GM12874 (cell line): ENCODE results near the gene DAND5.

Source experiments
- TF ChIP-seq, protein P1 (sequence below): IDR thresholded peaks from 2 replicates; pipeline ENCODE4 v1.5.1; 2011; ENCODE audit warnings: low read depth, mild to moderate bottlenecking, control low read depth, low read length, moderate library complexity; ENCODE audit not compliant: insufficient read depth

Gene DAND5

DNA sequence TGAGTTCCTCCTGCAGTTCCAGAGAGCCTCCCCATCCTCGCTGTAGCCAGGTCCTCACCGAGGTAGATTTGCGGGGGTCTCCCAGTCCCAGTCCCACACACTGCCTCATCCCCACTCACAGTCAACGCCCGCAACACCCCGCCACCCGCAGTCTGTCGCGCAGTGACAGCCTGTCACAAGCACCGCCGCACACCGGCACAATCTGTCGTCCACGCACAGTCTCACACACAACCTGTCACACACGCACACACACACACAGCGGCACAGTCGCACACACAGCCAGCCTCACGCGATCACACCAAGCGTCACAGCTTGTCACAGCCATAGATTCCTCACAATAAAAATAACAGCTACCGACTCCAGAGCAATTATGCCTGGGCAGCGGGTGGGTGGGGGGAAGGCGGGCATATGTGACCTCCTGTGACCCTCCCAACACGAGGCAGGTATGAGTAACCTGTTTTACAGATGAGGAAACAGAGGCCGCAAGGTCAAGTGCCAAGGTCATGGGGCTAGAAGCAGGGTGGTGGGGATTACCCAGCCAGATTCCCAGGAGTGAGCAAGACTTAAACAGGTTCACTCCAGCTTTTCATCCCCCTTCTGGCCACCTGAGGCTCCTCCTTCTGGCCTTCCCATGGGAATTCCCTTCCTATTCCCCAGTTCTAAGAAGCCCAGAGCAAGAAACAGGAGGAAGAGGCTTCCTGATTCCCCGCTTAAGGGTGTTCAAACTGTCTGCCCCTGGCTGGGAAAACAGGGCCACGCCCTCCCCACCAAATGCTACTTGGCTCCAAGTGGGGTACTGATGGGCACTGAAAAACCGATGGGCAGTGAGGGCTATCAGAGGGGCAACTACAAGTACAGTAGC, 39.8 kb downstream of the DAND5 start:
- TF ChIP-seq, protein P1, sequence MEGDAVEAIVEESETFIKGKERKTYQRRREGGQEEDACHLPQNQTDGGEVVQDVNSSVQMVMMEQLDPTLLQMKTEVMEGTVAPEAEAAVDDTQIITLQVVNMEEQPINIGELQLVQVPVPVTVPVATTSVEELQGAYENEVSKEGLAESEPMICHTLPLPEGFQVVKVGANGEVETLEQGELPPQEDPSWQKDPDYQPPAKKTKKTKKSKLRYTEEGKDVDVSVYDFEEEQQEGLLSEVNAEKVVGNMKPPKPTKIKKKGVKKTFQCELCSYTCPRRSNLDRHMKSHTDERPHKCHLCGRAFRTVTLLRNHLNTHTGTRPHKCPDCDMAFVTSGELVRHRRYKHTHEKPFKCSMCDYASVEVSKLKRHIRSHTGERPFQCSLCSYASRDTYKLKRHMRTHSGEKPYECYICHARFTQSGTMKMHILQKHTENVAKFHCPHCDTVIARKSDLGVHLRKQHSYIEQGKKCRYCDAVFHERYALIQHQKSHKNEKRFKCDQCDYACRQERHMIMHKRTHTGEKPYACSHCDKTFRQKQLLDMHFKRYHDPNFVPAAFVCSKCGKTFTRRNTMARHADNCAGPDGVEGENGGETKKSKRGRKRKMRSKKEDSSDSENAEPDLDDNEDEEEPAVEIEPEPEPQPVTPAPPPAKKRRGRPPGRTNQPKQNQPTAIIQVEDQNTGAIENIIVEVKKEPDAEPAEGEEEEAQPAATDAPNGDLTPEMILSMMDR = no peak

DNA sequence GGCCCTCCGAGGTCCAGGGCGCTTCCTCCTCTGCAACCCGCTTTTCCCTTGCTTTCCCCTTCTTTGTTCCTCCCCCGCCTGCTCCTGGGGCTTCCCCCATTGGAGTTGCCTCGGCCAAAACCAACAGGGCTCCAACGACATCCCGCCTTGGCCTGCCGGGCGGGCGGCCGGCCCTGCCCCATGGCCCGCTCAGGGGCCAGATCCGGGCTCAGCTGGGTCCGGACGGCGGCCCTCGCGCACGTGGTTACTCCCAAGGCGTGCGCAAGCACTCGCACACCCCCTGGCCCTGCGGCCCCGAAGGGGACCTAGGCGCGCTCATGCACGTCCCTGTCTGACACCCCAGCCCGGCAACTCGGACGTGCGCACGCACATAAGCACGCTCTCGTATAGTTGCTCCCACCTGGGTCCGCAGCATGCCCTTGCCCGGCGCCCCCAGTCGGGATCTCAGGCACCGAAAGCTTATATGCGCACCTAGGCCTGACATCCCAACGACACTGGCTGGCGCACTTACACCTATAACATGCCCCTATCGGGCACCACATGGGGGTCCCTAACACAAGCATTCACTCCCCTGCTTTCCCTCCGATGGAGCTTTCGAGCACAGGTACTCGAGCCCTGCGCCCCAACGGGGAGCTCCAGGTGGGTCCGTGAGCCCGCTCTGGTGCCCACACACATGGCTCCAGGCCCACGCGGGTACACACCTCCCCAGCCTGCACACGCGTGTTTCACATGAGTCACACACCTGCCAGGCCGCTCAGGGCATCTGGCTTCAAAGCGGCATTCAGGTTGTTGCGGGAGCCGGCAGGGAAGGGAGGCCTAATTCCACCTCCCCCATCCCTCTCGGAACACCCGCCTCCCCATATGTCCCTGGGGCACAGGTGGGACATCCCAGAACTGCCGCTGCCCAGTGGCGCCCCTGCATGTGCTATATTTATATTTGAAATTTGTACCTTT, 40.9 kb downstream of the DAND5 start:
- TF ChIP-seq, protein P1 = no peak

DNA sequence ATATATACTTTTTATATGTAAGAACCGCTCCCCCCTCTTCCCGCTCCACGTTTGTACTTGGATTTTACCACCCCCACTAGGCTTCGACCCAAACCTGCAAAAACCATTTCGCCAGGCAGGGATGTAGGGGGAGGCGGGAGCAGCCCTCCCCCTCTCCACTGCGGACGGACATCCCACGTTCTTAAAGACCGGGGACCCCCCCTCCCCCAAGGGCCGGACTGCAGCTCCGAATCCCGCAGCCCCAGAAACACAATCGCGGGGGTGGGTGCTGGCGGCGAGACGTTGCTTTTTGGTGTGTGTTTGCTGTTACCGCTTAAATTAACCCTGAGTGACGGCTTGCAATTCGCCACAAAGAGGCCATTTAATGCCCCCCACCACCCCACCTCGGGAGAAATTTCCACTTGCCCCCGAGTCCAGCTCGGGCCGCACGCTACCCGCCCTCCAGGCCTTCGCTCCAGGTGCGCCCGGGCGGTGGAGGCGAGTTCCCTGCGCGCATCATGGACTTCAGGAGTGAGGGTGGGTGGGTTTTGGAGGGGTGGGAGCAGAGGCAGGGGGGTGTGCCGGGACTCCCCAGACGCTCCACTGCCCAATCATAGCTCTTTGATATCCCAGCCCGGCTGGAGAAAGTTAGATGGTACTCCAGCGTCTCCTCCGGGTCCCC, 41.7 kb downstream of the DAND5 start:
- TF ChIP-seq, protein P1 = no peak

DNA sequence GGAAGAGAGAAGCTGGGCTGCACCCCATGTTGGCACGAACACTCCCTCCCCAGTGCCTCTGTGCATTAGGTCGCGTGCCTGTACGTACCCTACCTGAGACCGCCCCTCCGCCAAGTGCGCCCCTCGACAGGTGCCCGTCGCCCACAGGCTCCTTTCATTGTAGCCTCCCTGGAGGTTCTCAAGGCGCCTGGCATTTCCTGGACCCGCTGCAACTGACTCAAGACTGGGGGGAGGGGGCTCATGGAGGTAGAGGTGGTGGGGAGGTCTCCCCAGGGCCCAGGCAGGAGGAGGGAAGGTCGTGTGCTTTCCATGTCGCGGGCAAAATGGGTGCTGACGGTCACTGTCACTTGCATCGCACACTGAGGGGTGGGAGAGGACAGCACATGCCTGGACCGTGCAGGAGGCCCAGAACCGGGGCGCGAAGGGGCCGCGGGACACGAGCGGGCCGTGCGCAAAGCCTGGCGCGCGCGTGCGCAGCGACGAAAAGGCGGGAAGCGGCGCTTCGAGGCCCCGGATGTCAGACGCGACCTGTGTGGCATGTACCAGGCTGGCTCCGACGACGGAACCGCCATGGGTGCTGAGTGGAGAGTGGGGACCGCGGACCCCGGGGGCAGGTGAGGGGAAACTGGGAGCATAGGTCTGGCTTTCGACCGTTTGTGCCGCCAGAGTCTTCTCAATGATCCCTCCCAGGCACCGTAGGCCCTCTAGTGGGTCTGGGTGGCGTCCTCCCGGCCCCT, 42.4 kb downstream of the DAND5 start:
- TF ChIP-seq, protein P1 = no peak

DNA sequence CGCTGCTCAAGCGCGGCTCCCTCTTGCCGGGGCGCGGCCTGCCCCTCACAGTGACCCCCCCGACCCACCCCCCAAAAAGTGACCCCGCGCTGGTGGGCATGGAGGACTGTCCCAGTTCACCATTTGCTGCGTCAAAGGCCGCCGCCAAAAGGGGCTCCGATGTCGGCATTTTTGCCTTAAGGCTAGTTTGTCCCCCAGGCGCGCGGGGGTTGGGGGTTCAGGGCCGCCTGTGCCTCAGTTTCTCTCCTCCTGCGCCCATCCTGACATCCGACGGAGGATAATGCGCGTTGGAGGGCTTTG, 43.0 kb downstream of the DAND5 start:
- TF ChIP-seq, protein P1 = no peak

DNA sequence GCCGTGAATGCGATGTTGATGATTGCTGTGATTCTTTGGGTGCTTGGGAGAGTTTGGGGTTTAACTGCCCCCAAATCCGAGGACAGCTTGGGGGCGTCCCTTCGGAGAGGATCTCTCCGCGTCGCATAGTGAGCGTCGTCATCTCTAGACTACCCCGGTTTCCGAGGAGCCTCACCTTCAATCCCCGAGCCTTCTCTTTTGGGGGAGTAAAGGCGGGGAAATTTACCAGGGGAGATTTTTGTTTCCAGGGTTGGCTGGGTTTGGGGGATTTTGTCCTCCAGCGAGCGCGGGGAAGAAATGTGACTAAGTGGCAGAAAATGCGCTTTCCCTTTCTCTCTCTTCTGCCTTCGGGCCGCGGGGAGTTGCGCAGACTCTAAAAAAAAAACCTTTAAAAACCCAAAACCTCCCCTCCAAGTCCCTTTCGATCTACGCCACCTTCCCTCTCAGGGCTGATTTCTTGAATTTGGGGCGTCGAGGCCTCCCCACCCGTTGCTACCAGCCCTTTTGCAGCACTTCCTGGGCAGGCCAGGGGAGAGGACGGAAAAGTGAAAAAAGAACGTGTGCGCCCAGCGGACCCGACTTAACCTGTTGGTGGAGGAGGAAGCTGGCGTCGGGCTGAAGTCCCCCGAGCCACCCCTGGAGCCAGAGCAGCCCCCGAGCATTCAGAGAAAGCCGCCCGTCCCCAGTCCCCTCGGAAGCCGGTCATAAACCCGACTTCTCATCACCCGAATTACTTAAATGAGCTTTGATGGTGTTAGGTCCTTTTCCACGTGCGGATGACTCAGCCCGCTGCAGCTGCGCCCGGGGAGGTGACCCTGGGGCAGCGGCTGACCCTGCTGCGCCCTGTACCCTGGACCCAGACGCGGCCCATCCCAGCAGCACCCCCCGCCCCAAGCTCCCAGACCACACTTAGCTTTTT, 43.6 kb downstream of the DAND5 start:
- TF ChIP-seq, protein P1 = no peak
